MCF 10A (cell line): Measurements from ENCODE around the gene RAPGEF5. TPM values are rescaled to one million over a fixed set of nuclear protein-coding genes. Genes with fewer than 3 reads are reported as not detected.

Experiments used
- BruUV-seq: library from RNA; stranded (reverse); fragments of 400-500 nt; replicated peaks from 2 replicates; lab custom pipeline; 2021; lab: Mats Ljungman, UMichigan
- CTCF ChIA-PET: fragments of 300-600 bp; sonication (Branson Sonifier 250); formaldehyde crosslinking; extraction: SDS; loops from one replicate; lab custom pipeline; 2021; ENCODE audit warnings: antibody characterized with exemption, inconsistent platforms; lab: Yijun Ruan, JAX
- POLR2A ChIA-PET: fragments of 300-600, 350-650 bp; sonication (Branson Sonifier 250); formaldehyde crosslinking; extraction: SDS; loops from one replicate; lab custom pipeline; 2020; ENCODE audit warnings: antibody characterized with exemption, inconsistent platforms; lab: Yijun Ruan, JAX
- DNase-seq: peaks from one replicate; pipeline ENCODE4 v3.0.0-alpha.2; 2018; ENCODE audit not compliant: unreplicated experiment
- H3K27ac Mint-ChIP-seq: one replicate; pipeline ENCODE4 v1.8.0; 2022; ENCODE audit warnings: mild to moderate bottlenecking, low read depth, mixed read lengths; ENCODE audit not compliant: unreplicated experiment
- H3K27me3 Mint-ChIP-seq: one replicate; pipeline ENCODE4 v1.8.0; 2022; ENCODE audit warnings: mixed read lengths; ENCODE audit not compliant: insufficient read depth, unreplicated experiment
- H3K36me3 Mint-ChIP-seq: one replicate; pipeline ENCODE4 v1.8.0; 2022; ENCODE audit warnings: mild to moderate bottlenecking, moderate library complexity, mixed read lengths; ENCODE audit not compliant: insufficient read depth, unreplicated experiment
- H3K4me1 Mint-ChIP-seq: one replicate; pipeline ENCODE4 v1.8.0; 2022; ENCODE audit warnings: mixed read lengths; ENCODE audit not compliant: insufficient read depth, unreplicated experiment
- H3K4me3 Mint-ChIP-seq: one replicate; pipeline ENCODE4 v1.8.0; 2022; ENCODE audit warnings: mild to moderate bottlenecking, moderate library complexity, mixed read lengths; ENCODE audit not compliant: unreplicated experiment
- H3K9me3 Mint-ChIP-seq: one replicate; pipeline ENCODE4 v1.8.0; 2022; ENCODE audit warnings: mixed read lengths; ENCODE audit not compliant: unreplicated experiment
- CTCF ChIP-seq: fragments of 200-600 bp; IDR thresholded peaks from one replicate; pipeline ENCODE4 v1.8.0; 2022; ENCODE audit warnings: antibody characterized with exemption, mild to moderate bottlenecking; ENCODE audit not compliant: unreplicated experiment
- intact Hi-C: fragments of 100-400 bp; cut with micrococcal nuclease; formaldehyde crosslinking; loops from 2 replicates; pipeline ENCODE4 v1.14.1; 2022
- total RNA-seq: library from RNA; stranded (reverse); gene quantifications from 2 replicates; pipeline ENCODE4 v1.2.3, GENCODE V29; 2022

RAPGEF5 gene
- total RNA-seq, 1 experiment from 2014 or later = 1.9 TPM

- POLR2A ChIA-PET = no interaction called here
- no peak for TF ChIP-seq CTCF
- CTCF ChIA-PET = no interaction called here
- BruUV-seq = no TSS peak
- no peaks in the 10 kb centered on the region for H3K9me3 Mint-ChIP-seq
- H3K4me3 Mint-ChIP-seq = no peak overlapping the region
- no peak overlapping the region for H3K27ac Mint-ChIP-seq
- no peak for DNase-seq
- H3K36me3 Mint-ChIP-seq = no peaks in the 10 kb centered on the region
- no peaks in the 10 kb centered on the region for H3K27me3 Mint-ChIP-seq
- intact Hi-C loops = no loop called here
- no peaks in the 10 kb centered on the region for H3K4me1 Mint-ChIP-seq
Observed at GRCh38 chr7:22168129-22168634, 188.8 kb downstream of the RAPGEF5 start.

DNA sequence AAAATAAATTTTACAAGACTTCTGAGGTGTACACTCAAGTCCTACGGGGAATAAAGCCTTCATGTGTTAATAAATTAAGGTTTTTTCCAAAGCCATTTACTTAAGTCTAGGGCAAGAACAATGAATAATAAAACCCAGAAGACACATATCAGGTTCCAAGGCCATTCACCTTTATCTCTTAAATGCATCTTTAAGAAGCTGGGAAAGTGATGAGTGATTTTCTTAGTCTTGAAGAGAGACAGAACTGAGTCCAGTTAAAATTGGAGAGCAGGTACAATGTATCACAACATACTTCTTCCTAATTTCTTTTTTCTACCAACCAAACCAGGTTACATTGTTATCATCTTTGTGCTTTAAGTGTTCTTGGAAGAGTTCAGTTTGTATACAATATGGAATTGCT lies 189.5 kb downstream of the RAPGEF5 start:
- H3K4me1 Mint-ChIP-seq = no peaks in the 10 kb centered on the region
- H3K36me3 Mint-ChIP-seq = no peaks in the 10 kb centered on the region
- TF ChIP-seq CTCF = no peak
- H3K9me3 Mint-ChIP-seq = no peaks in the 10 kb centered on the region
- ChIA-PET POLR2A (no interaction called here), CTCF (no interaction called here)
- no peak for DNase-seq
- intact Hi-C loops = no loop called here
- H3K27ac Mint-ChIP-seq = no peak overlapping the region
- no TSS peak for BruUV-seq
- H3K4me3 Mint-ChIP-seq = no peak overlapping the region
- H3K27me3 Mint-ChIP-seq = no peaks in the 10 kb centered on the region

- intact Hi-C loops = no loop called here
Observed at GRCh38 chr7:22166928-22167327, 190.0 kb downstream of the RAPGEF5 start.

GRCh38 chr7:22159341-22159740 lies 197.6 kb downstream of the RAPGEF5 start:
- no peak overlapping the region for H3K27ac Mint-ChIP-seq
- H3K9me3 Mint-ChIP-seq = no peaks in the 10 kb centered on the region
- no peak for TF ChIP-seq CTCF
- H3K4me3 Mint-ChIP-seq = no peak overlapping the region
- BruUV-seq = no TSS peak
- ChIA-PET POLR2A (no interaction called here), CTCF (interaction anchor here (0.8 to 0.9 kb wide), 3 partner anchors 21 to 186 kb away, joined by 3 to 4 read pairs (median 3); no protein-coding TSS in a partner anchor)
- intact Hi-C loops = no loop called here
- no peak for DNase-seq
- H3K36me3 Mint-ChIP-seq = no peaks in the 10 kb centered on the region
- H3K4me1 Mint-ChIP-seq = peaks cover 11% of the 10 kb centered on the region
- no peaks in the 10 kb centered on the region for H3K27me3 Mint-ChIP-seq

More at GRCh38 chr7:22166928-22167327, 190.0 kb downstream of the RAPGEF5 start:
- Mint-ChIP-seq H3K4me3 (no peak overlapping the region), H3K4me1 (no peaks in the 10 kb centered on the region), H3K36me3 (no peaks in the 10 kb centered on the region), H3K9me3 (no peaks in the 10 kb centered on the region), H3K27me3 (no peaks in the 10 kb centered on the region), H3K27ac (no peak overlapping the region)
- no peak for TF ChIP-seq CTCF
- ChIA-PET POLR2A (no interaction called here), CTCF (no interaction called here)
- DNase-seq = no peak
- BruUV-seq = no TSS peak
